CD14-positive monocyte (primary cell): ENCODE data around the gene SMPDL3A. TPM values are rescaled to one million over a fixed set of nuclear protein-coding genes. Genes with fewer than 3 reads are reported as not detected.

Source experiments
- DNase-seq, 3 donors: peaks; one replicate each; pipeline ENCODE4 v3.0.0-alpha.2; 2011 to 2022
- H2AFZ ChIP-seq: 2 replicates; pipeline ENCODE4 v1.6.0; 2012; ENCODE audit warnings: mild to moderate bottlenecking, low read depth, low read length, inconsistent platforms; ENCODE audit not compliant: insufficient read depth, poor library complexity, severe bottlenecking
- H3K27ac ChIP-seq, 2 donors: 1 replicate in 1 of 2; 2 replicates in 1 of 2; pipeline ENCODE4 v1.5.1; 2012 to 2013; ENCODE audit warnings: low read length in 2 of 2, control low read depth in 1 of 2, inconsistent platforms in 1 of 2, low read depth in 1 of 2, mild to moderate bottlenecking in 1 of 2
- H3K27me3 ChIP-seq, 2 donors: one replicate each; pipeline versions ENCODE4 v1.6.0 to v1.6.1; 2011 to 2013; ENCODE audit warnings: low read length in 2 of 2; ENCODE audit not compliant: control insufficient read depth in 2 of 2, insufficient read depth in 2 of 2
- H3K36me3 ChIP-seq, 2 donors: replicated peaks in 1 of 2; 1 replicate in 1 of 2; 2 replicates in 1 of 2; pipeline versions ENCODE4 v1.5.1 to v1.6.1; 2012 to 2013; ENCODE audit warnings: low read length in 2 of 2, control low read depth in 1 of 2, inconsistent platforms in 1 of 2, mild to moderate bottlenecking in 1 of 2; ENCODE audit not compliant: insufficient read depth in 2 of 2, control insufficient read depth in 1 of 2
- H3K4me1 ChIP-seq, 2 donors: 1 replicate in 1 of 2; 2 replicates in 1 of 2; pipeline versions ENCODE4 v1.5.1 to v1.6.1; 2012 to 2013; ENCODE audit warnings: low read length in 2 of 2, control low read depth in 1 of 2, inconsistent platforms in 1 of 2, mild to moderate bottlenecking in 1 of 2, moderate library complexity in 1 of 2; ENCODE audit not compliant: insufficient read depth in 2 of 2, control insufficient read depth in 1 of 2
- H3K4me2 ChIP-seq: replicated peaks from 2 replicates; pipeline ENCODE3; 2012; ENCODE audit warnings: low read length, moderate library complexity, mild to moderate bottlenecking; ENCODE audit not compliant: poor library complexity, severe bottlenecking; ENCODE audit errors: extremely low read depth
- H3K4me3 ChIP-seq, 3 experiments: fragments of 200-600 bp in 1 of 3; sonication (generic) in 1 of 3; replicated peaks in 1 of 3; 1 replicate in 2 of 3; 2 replicates in 1 of 3; pipeline ENCODE4 v1.5.1; 2011 to 2013; ENCODE audit warnings: low read length in 3 of 3, mild to moderate bottlenecking in 3 of 3, control low read depth in 2 of 3, low read depth in 2 of 3, inconsistent platforms in 1 of 3, moderate library complexity in 1 of 3
- H3K79me2 ChIP-seq: 2 replicates; pipeline ENCODE4 v1.6.0; 2012; ENCODE audit warnings: mild to moderate bottlenecking, control low read depth, inconsistent platforms, low read length, moderate library complexity; ENCODE audit not compliant: insufficient read depth
- H3K9ac ChIP-seq: 2 replicates; pipeline ENCODE4 v1.6.0; 2017; ENCODE audit warnings: low read length, mild to moderate bottlenecking; ENCODE audit not compliant: insufficient read depth, poor library complexity, severe bottlenecking
- H3K9me3 ChIP-seq, 2 donors: replicated peaks in 1 of 2; 1 replicate in 1 of 2; 2 replicates in 1 of 2; pipeline versions ENCODE4 v1.5.1 to v1.6.1; 2012 to 2013; ENCODE audit warnings: low read length in 2 of 2, control low read depth in 1 of 2; ENCODE audit not compliant: control insufficient read depth in 1 of 2, insufficient read depth in 1 of 2
- H4K20me1 ChIP-seq: 2 replicates; pipeline ENCODE4 v1.6.0; 2012; ENCODE audit warnings: mild to moderate bottlenecking, low read length, control low read depth, moderate library complexity; ENCODE audit not compliant: insufficient read depth
- H3K27ac Mint-ChIP-seq, 7 donors: one replicate each; pipeline ENCODE4 v1.8.0; 2020; ENCODE audit warnings: mild to moderate bottlenecking in 7 of 7, mixed read lengths in 7 of 7, moderate library complexity in 6 of 7, inconsistent platforms in 2 of 7
- H3K27me3 Mint-ChIP-seq, 3 donors: one replicate each; pipeline ENCODE4 v1.8.0; 2021 to 2022; ENCODE audit warnings: low read depth in 3 of 3, mild to moderate bottlenecking in 3 of 3, mixed read lengths in 3 of 3, moderate library complexity in 3 of 3, inconsistent platforms in 1 of 3
- H3K36me3 Mint-ChIP-seq, 2 donors: one replicate each; pipeline ENCODE4 v1.8.0; 2020; ENCODE audit warnings: mixed read lengths in 2 of 2, inconsistent platforms in 1 of 2, mild to moderate bottlenecking in 1 of 2
- H3K4me1 Mint-ChIP-seq: one replicate; pipeline ENCODE4 v1.8.0; 2020; ENCODE audit warnings: mild to moderate bottlenecking, mixed read lengths
- H3K4me3 Mint-ChIP-seq, 2 donors: one replicate each; pipeline ENCODE4 v1.8.0; 2020; ENCODE audit warnings: mild to moderate bottlenecking in 2 of 2, mixed read lengths in 2 of 2, moderate library complexity in 1 of 2
- H3K9me3 Mint-ChIP-seq, 7 donors: one replicate each; pipeline ENCODE4 v1.8.0; 2020 to 2022; ENCODE audit warnings: mixed read lengths in 7 of 7, mild to moderate bottlenecking in 6 of 7, moderate library complexity in 6 of 7, inconsistent platforms in 2 of 7
- CTCF ChIP-seq: fragments of 200-600 bp; IDR thresholded peaks from one replicate; pipeline ENCODE4 v1.8.0; 2022; ENCODE audit warnings: antibody characterized with exemption, mild to moderate bottlenecking
- WGBS: methylation state at CpG from one replicate; pipeline ENCODE4 v1.1.5; 2013; ENCODE audit warnings: missing lambda C conversion rate; ENCODE audit not compliant: insufficient coverage; 5-methylcytosine and 5-hydroxymethylcytosine counted together
- intact Hi-C, 2 donors: fragments of 100-400 bp; cut with micrococcal nuclease; formaldehyde crosslinking; loops; one replicate each; pipeline versions ENCODE4 v1.15.0 to v1.15.1; 2023
- polyA plus RNA-seq, 3 donors: library from polyadenylated mRNA; depleted of rRNA in 1 of 3; unstranded in 2 of 3; stranded (reverse) in 1 of 3; fragments of 300-500 nt in 2 of 3; fragments of >200 nt in 1 of 3; fragmentation: Illumina TruSeq in 2 of 3; gene quantifications; 1 replicate in 2 of 3; 2 replicates in 1 of 3; pipeline ENCODE4 v1.2.3, GENCODE V29; 2012 to 2021

Gene SMPDL3A
- polyA plus RNA-seq, 3 donors = 21.3 to 30.1 (median 21.7) TPM

DNA sequence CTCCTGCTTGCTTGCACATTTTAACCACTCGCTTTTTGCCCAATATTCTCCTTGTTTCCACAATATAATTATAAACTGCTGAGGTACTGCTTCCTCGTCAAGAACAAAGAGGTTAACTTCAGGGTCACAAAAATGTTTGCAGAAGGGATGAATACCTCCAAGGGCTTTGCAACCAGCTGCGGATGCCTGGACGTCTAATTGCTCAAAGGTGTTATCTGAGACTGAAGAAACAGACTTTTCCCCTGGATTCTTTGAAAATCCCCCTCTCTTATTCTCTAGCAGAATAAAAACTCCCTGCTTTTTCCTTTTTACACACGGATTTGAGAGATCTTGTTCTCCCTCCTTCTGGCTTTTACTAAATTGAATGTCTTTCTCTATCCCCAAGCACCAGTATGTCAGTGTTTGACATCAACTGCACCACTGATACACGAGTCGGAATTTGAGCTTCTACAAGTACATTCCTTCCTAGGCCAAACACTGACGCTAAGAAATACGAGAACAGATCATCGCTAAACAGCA lies 336 bp upstream of the SMPDL3A start:
- Mint-ChIP-seq H3K4me1 (peaks cover 40% of the 10 kb centered on the region), H3K36me3 (peaks cover 6 to 29% of the 10 kb centered on the region in 2 donors), H3K4me3 (peak overlapping the region; percentile 91 to 97), H3K27ac (peak overlapping the region; percentile 94 to 99 (median 97)), H3K27me3 (peaks cover 40 to 49% (median 47%) of the 10 kb centered on the region in 3 donors), H3K9me3 (peaks cover 0 to 3% (median 0%) of the 10 kb centered on the region in 7 donors)
- Histone ChIP-seq H3K4me3 (peak overlapping the region; percentile 81 to 89 (median 86)), H3K36me3 (no peaks in the 10 kb centered on the region), H3K4me1 (peaks cover 38 to 41% of the 10 kb centered on the region in 2 donors), H3K79me2 (peaks cover 44% of the 10 kb centered on the region), H3K27me3 (peaks cover 30 to 35% of the 10 kb centered on the region in 2 donors), H3K9ac (peak overlapping the region; percentile 94), H3K4me2 (peak overlapping the region; percentile 93), H3K27ac (peak overlapping the region; percentile 91 to 95), H4K20me1 (peaks cover 10% of the 10 kb centered on the region), H3K9me3 (no peaks in the 10 kb centered on the region), H2AFZ (peak overlapping the region; percentile 81)
- no peak for TF ChIP-seq CTCF
- no peak for DNase-seq
- intact Hi-C loops = loop anchor here in 1 of 2 donors (5.0 kb wide), 1 partner anchor 36 kb away; no protein-coding TSS in a partner anchor
- 0% methylated on average over 5 of the region's 10 CpGs for WGBS

DNA sequence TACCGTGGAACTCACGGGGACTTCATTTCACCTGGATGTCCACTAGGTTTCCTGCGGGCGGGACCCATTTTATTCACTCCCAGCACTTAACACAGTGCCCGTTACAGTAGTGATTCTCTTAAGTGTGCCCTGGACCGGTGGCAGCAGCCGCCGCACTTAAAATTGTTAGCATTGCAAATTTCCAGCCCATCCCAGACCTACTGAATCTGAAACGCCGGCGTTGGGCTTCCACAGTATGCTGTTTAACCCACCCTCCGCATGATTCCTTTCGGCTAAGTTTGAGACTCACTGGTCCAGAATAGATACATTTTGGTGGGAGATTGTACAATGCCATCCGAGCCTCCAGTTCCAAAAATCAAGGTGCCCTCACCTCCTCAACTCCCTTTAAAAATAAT lies 967 bp downstream of the SMPDL3A start:
- peaks cover 57% of the 10 kb centered on the region for H3K79me2 ChIP-seq
- H3K27me3 ChIP-seq = peaks cover 28 to 32% of the 10 kb centered on the region in 2 donors
- intact Hi-C loops = no loop called here
- H3K27ac ChIP-seq = peak overlapping the region; percentile 91 to 95
- peak overlapping the region; percentile 81 for H2AFZ ChIP-seq
- H3K4me3 ChIP-seq = peak overlapping the region; percentile 81 to 89 (median 86)
- peak overlapping the region; percentile 91 to 97 for H3K4me3 Mint-ChIP-seq
- H3K4me1 Mint-ChIP-seq = peaks cover 40% of the 10 kb centered on the region
- DNase-seq = no peak
- peaks cover 31 to 40% (median 40%) of the 10 kb centered on the region in 3 donors for H3K27me3 Mint-ChIP-seq
- H3K9me3 ChIP-seq = no peaks in the 10 kb centered on the region
- peaks cover 0 to 3% (median 0%) of the 10 kb centered on the region in 7 donors for H3K9me3 Mint-ChIP-seq
- WGBS = 0% methylated on average over 8 of the region's 14 CpGs
- H3K4me2 ChIP-seq = peak overlapping the region; percentile 93
- no peak for TF ChIP-seq CTCF
- peaks cover 38 to 41% of the 10 kb centered on the region in 2 donors for H3K4me1 ChIP-seq
- H3K36me3 Mint-ChIP-seq = peaks cover 6 to 29% of the 10 kb centered on the region in 2 donors
- peak overlapping the region; percentile 94 for H3K9ac ChIP-seq
- H3K36me3 ChIP-seq = no peaks in the 10 kb centered on the region
- peak overlapping the region; percentile 94 to 99 (median 97) for H3K27ac Mint-ChIP-seq
- peaks cover 10% of the 10 kb centered on the region for H4K20me1 ChIP-seq
